GM10266 (cell line): ENCODE data around the gene SP140L.

Source experiments
- DNase-seq: peaks from one replicate; pipeline ENCODE4 v3.0.0; 2012; ENCODE audit errors: extremely low spot score
- CTCF ChIP-seq: IDR thresholded peaks from 2 replicates; pipeline ENCODE4 v1.5.1; 2012; ENCODE audit warnings: mild to moderate bottlenecking, low read depth; ENCODE audit not compliant: control insufficient read depth, insufficient read depth; ENCODE audit errors: missing control alignments

SP140L gene

GRCh38 chr2:230318190-230319121, 8.5 kb upstream of the SP140L start:
- DNase-seq, result peak; percentile 49
- no peak for TF ChIP-seq CTCF

GRCh38 chr2:230319211-230319862, 7.7 kb upstream of the SP140L start:
- TF ChIP-seq CTCF, result no peak
- DNase-seq, result peak; percentile 62

- DNase-seq, result no peak
- no peak for TF ChIP-seq CTCF
These were observed 6.0 kb upstream of the SP140L start for GRCh38 chr2:230321031-230321430.

- DNase-seq, result no peak
- TF ChIP-seq CTCF, result no peak
These were observed 4.2 kb upstream of the SP140L start for GRCh38 chr2:230322561-230323384.

- TF ChIP-seq CTCF, result peak; percentile 18
- DNase-seq, result no peak
These were observed 3.4 kb upstream of the SP140L start for GRCh38 chr2:230323385-230324106.

- TF ChIP-seq CTCF, result no peak
- DNase-seq, result no peak
These were observed 2.5 kb upstream of the SP140L start for GRCh38 chr2:230324503-230324902.
